Posterior cingulate gyrus (tissue), 11 donors: ENCODE results near the gene CCDC80.
A peak's percentile ranks its signal among the peaks of the same experiment; 100 is the strongest.

Experiments
- DNase-seq, 10 donors: peaks; one replicate each; pipeline versions ENCODE4 v3.0.0 to v3.0.0-alpha.2; 2020 to 2021; ENCODE audit warnings: mixed read lengths in 3 of 10
- intact Hi-C: fragments of 100-400 bp; cut with DNase I; formaldehyde crosslinking; loops from one replicate; pipeline ENCODE4 v1.15.1; 2023

CCDC80 gene

GRCh38 chr3:112640930-112641801, at the start of gene CCDC80:
Gene CCDC80 (minus strand): TSS chr3:112641143. CDS start chr3:112639905, 1,238 bp downstream.
- intact Hi-C loops, result loop anchor here (5.0 kb wide), 1 partner anchor 646 kb away; no protein-coding TSS in a partner anchor
- no peak for DNase-seq

GRCh38 chr3:112689989-112690388, 49.0 kb upstream of the CCDC80 start:
- intact Hi-C loops, result no loop called here
- no peak for DNase-seq

- intact Hi-C loops, result no loop called here
- no peak for DNase-seq
These were observed 48.4 kb upstream of the CCDC80 start for GRCh38 chr3:112689385-112689784.

GRCh38 chr3:112688819-112689218, 47.9 kb upstream of the CCDC80 start:
- intact Hi-C loops, result no loop called here
- no peak for DNase-seq

- DNase-seq, result no peak
- intact Hi-C loops, result no loop called here
These were observed 47.3 kb upstream of the CCDC80 start for GRCh38 chr3:112688085-112688769.

GRCh38 chr3:112687616-112688015, 46.7 kb upstream of the CCDC80 start:
- intact Hi-C loops, result no loop called here
- no peak for DNase-seq

GRCh38 chr3:112687211-112687610, 46.3 kb upstream of the CCDC80 start:
- intact Hi-C loops, result no loop called here
- DNase-seq, result no peak

- no peak for DNase-seq
- intact Hi-C loops, result no loop called here
These were observed 45.2 kb upstream of the CCDC80 start for GRCh38 chr3:112685956-112686799.

GRCh38 chr3:112685420-112685819, 44.5 kb upstream of the CCDC80 start:
- no peak for DNase-seq
- intact Hi-C loops, result no loop called here

GRCh38 chr3:112682361-112682760, 41.4 kb upstream of the CCDC80 start:
- DNase-seq, result no peak
- intact Hi-C loops, result no loop called here

- intact Hi-C loops, result no loop called here
These were observed 40.9 kb upstream of the CCDC80 start for GRCh38 chr3:112681822-112682325.

GRCh38 chr3:112676659-112677234, 35.8 kb upstream of the CCDC80 start:
- intact Hi-C loops, result no loop called here
- peak in 9 of 10 donors; percentile 11 to 90 (median 44) for DNase-seq

More at GRCh38 chr3:112681822-112682325, 40.9 kb upstream of the CCDC80 start:
- no peak for DNase-seq

GRCh38 chr3:112675943-112676535, 35.1 kb upstream of the CCDC80 start:
- intact Hi-C loops, result no loop called here

GRCh38 chr3:112675349-112675748, 34.4 kb upstream of the CCDC80 start:
- DNase-seq, result no peak
- intact Hi-C loops, result no loop called here

More at GRCh38 chr3:112675943-112676535, 35.1 kb upstream of the CCDC80 start:
- no peak for DNase-seq

- DNase-seq, result no peak
- intact Hi-C loops, result no loop called here
These were observed 32.0 kb upstream of the CCDC80 start for GRCh38 chr3:112672716-112673541.

- no peak for DNase-seq
- intact Hi-C loops, result no loop called here
These were observed 31.2 kb upstream of the CCDC80 start for GRCh38 chr3:112671930-112672715.

- no peak for DNase-seq
- intact Hi-C loops, result no loop called here
These were observed 29.9 kb upstream of the CCDC80 start for GRCh38 chr3:112670824-112671223.

GRCh38 chr3:112667599-112667998, 26.7 kb upstream of the CCDC80 start:
- DNase-seq, result no peak
- intact Hi-C loops, result no loop called here
